IMR-90 (cell line): ENCODE results near the gene USH2A. TPM values are rescaled to one million over a fixed set of nuclear protein-coding genes. Genes with fewer than 3 reads are reported as not detected.

ENCODE experiments used
- ATAC-seq: fragments of 200-7000 bp; cut with Tn5 transposase; 2 replicates; pipeline ENCODE4 v1.9.1; 2020; ENCODE audit warnings: low read depth, mild to moderate bottlenecking, moderate library complexity
- BruUV-seq: library from RNA; stranded (reverse); fragments of 400-500 nt; replicated peaks from 2 replicates; lab custom pipeline; 2021; lab: Mats Ljungman, UMichigan
- CTCF ChIA-PET: fragments of 300-600 bp; formaldehyde crosslinking; extraction: SDS; loops from one replicate; lab custom pipeline; 2021; ENCODE audit warnings: antibody characterized with exemption; lab: Yijun Ruan, JAX
- POLR2A ChIA-PET: fragments of 300-600 bp; sonication (Branson Sonifier 250); formaldehyde crosslinking; loops from one replicate; lab custom pipeline; 2022; ENCODE audit warnings: antibody characterized with exemption; ENCODE audit not compliant: unreplicated experiment; lab: Charles Lee
- DNase-seq: peaks from one replicate; pipeline ENCODE4 v3.0.0; 2013
- H2AFZ ChIP-seq: replicated peaks from 2 replicates; pipeline ENCODE3; 2013; ENCODE audit warnings: low read length, mild to moderate bottlenecking; ENCODE audit not compliant: poor library complexity
- H2AK5ac ChIP-seq: 2 replicates; pipeline ENCODE4 v1.6.1; 2013; ENCODE audit warnings: low read depth, low read length, inconsistent platforms
- H2AK9ac ChIP-seq: replicated peaks from 2 replicates; pipeline ENCODE3; 2013; ENCODE audit warnings: mild to moderate bottlenecking, low read depth, low read length, moderate library complexity; ENCODE audit not compliant: poor library complexity
- H2BK120ac ChIP-seq: 2 replicates; pipeline ENCODE4 v1.6.1; 2013; ENCODE audit warnings: low read depth, low read length, inconsistent platforms
- H2BK15ac ChIP-seq: 3 replicates; pipeline ENCODE4 v1.6.1; 2013; ENCODE audit warnings: low read depth, low read length, inconsistent platforms
- H2BK20ac ChIP-seq: 2 replicates; pipeline ENCODE4 v1.6.1; 2013; ENCODE audit warnings: low read depth, mild to moderate bottlenecking, inconsistent platforms, low read length, moderate library complexity
- H2BK5ac ChIP-seq: 2 replicates; pipeline ENCODE4 v1.6.1; 2013; ENCODE audit warnings: mild to moderate bottlenecking, low read depth, low read length, inconsistent platforms; ENCODE audit not compliant: poor library complexity, severe bottlenecking
- H3K14ac ChIP-seq: replicated peaks from 2 replicates; pipeline ENCODE4 v1.6.1; 2013; ENCODE audit warnings: low read depth, low read length, inconsistent platforms
- H3K18ac ChIP-seq: 2 replicates; pipeline ENCODE4 v1.6.1; 2013; ENCODE audit warnings: low read depth, low read length, control low read depth
- H3K23ac ChIP-seq: 2 replicates; pipeline ENCODE4 v1.6.1; 2013; ENCODE audit warnings: low read depth, low read length, inconsistent platforms
- H3K27ac ChIP-seq: 2 replicates; pipeline ENCODE4 v1.5.1; 2013; ENCODE audit warnings: mild to moderate bottlenecking, control low read depth, low read length; ENCODE audit not compliant: insufficient read depth
- H3K27me3 ChIP-seq: 2 replicates; pipeline ENCODE4 v1.6.1; 2013; ENCODE audit warnings: low read length; ENCODE audit not compliant: control insufficient read depth, insufficient read depth
- H3K36me3 ChIP-seq: 2 replicates; pipeline ENCODE4 v1.6.1; 2013; ENCODE audit warnings: low read length, mixed read lengths; ENCODE audit not compliant: control insufficient read depth, insufficient read depth
- H3K4ac ChIP-seq: 2 replicates; pipeline ENCODE4 v1.6.1; 2013; ENCODE audit warnings: low read depth, low read length, inconsistent platforms
- H3K4me1 ChIP-seq: 2 replicates; pipeline ENCODE4 v1.6.1; 2013; ENCODE audit warnings: low read length, mixed read lengths; ENCODE audit not compliant: control insufficient read depth, insufficient read depth
- H3K4me2 ChIP-seq: 2 replicates; pipeline ENCODE4 v1.6.1; 2013; ENCODE audit warnings: low read depth, mild to moderate bottlenecking, control low read depth, low read length, moderate library complexity
- H3K4me3 ChIP-seq: 2 replicates; pipeline ENCODE4 v1.5.1; 2013; ENCODE audit warnings: low read depth, mild to moderate bottlenecking, control low read depth, low read length, moderate library complexity; ENCODE audit not compliant: insufficient read depth
- H3K56ac ChIP-seq: 2 replicates; pipeline ENCODE4 v1.6.1; 2013; ENCODE audit warnings: low read length, inconsistent platforms; ENCODE audit not compliant: insufficient read depth; ENCODE audit errors: extremely low read depth
- H3K79me1 ChIP-seq, 2 experiments: 2 replicates each; pipeline ENCODE4 v1.6.1; 2013; ENCODE audit warnings: low read length in 2 of 2, inconsistent platforms in 1 of 2, low read depth in 1 of 2
- H3K9ac ChIP-seq: 2 replicates; pipeline ENCODE4 v1.6.1; 2013; ENCODE audit warnings: low read depth, low read length, control low read depth
- H3K9me1 ChIP-seq: 2 replicates; pipeline ENCODE4 v1.6.1; 2013; ENCODE audit warnings: low read length, inconsistent platforms; ENCODE audit not compliant: insufficient read depth
- H3K9me3 ChIP-seq: 2 replicates; pipeline ENCODE4 v1.6.1; 2013; ENCODE audit warnings: low read length; ENCODE audit not compliant: control insufficient read depth, insufficient read depth
- H4K20me1 ChIP-seq: 2 replicates; pipeline ENCODE4 v1.6.1; 2013; ENCODE audit warnings: low read length, inconsistent platforms; ENCODE audit not compliant: insufficient read depth
- H4K5ac ChIP-seq: 2 replicates; pipeline ENCODE4 v1.6.1; 2013; ENCODE audit warnings: mild to moderate bottlenecking, low read depth, low read length, control low read depth
- H4K8ac ChIP-seq, 2 experiments: 2 replicates each; pipeline ENCODE4 v1.6.1; 2013; ENCODE audit warnings: low read depth in 2 of 2, low read length in 2 of 2, control low read depth in 1 of 2, inconsistent platforms in 1 of 2
- H4K91ac ChIP-seq: 2 replicates; pipeline ENCODE4 v1.6.1; 2013; ENCODE audit warnings: low read depth, low read length, inconsistent platforms; ENCODE audit not compliant: insufficient read depth
- BHLHE40 ChIP-seq: fragments of 150-350 bp; IDR thresholded peaks from 2 replicates; pipeline ENCODE4 v1.6.1; 2016; ENCODE audit warnings: mild to moderate bottlenecking, low read depth, low read length
- CHD1 ChIP-seq: IDR thresholded peaks from 2 replicates; pipeline ENCODE4 v1.6.1; 2012; ENCODE audit warnings: low read depth, low read length, improper control_type of control experiment
- CTCF ChIP-seq: conservative IDR thresholded peaks from 2 replicates; pipeline ENCODE4 v1.5.1; 2012; ENCODE audit warnings: mild to moderate bottlenecking, low read depth, low read length, improper control_type of control experiment
- FOS ChIP-seq: fragments of 150-350 bp; IDR thresholded peaks from 2 replicates; pipeline ENCODE4 v1.6.1; 2016; ENCODE audit warnings: low read depth, low read length
- MAFK ChIP-seq: IDR thresholded peaks from 2 replicates; pipeline ENCODE4 v1.6.1; 2012; ENCODE audit warnings: low read depth, low read length, improper control_type of control experiment
- POLR2A ChIP-seq: IDR thresholded peaks from 2 replicates; pipeline ENCODE4 v1.6.1; 2012; ENCODE audit warnings: mild to moderate bottlenecking, low read depth, low read length
- RAD21 ChIP-seq: IDR thresholded peaks from 2 replicates; pipeline ENCODE4 v1.6.1; 2012; ENCODE audit warnings: low read length, improper control_type of control experiment
- RCOR1 ChIP-seq: IDR thresholded peaks from 2 replicates; pipeline ENCODE4 v1.6.1; 2012; ENCODE audit warnings: mild to moderate bottlenecking, low read length, improper control_type of control experiment; ENCODE audit not compliant: insufficient replicate concordance
- USF2 ChIP-seq: fragments of 150-350 bp; IDR thresholded peaks from 2 replicates; pipeline ENCODE4 v1.6.1; 2017; ENCODE audit warnings: mild to moderate bottlenecking, antibody characterized with exemption, low read length, low read depth
- WGBS, 2 experiments: methylation state at CpG; one replicate each; pipeline versions ENCODE4 v1.1.5 to v1.1.7; 2013; ENCODE audit warnings: missing lambda C conversion rate in 2 of 2; ENCODE audit not compliant: insufficient read length in 1 of 2; ENCODE audit errors: extremely low coverage in 2 of 2; 5-methylcytosine and 5-hydroxymethylcytosine counted together
- dilution Hi-C: fragments of 300-500 bp; cut with HindIII; formaldehyde crosslinking; loops from one replicate; pipeline ENCODE4 v1.14.3; 2018; ENCODE audit warnings: low sequenced_read_pairs; ENCODE audit not compliant: unreplicated experiment
- in situ Hi-C: fragments of 300-500 bp; cut with MboI; formaldehyde crosslinking; loops from 3 replicates; pipeline ENCODE4 v1.14.3; 2019; ENCODE audit warnings: low sequenced_read_pairs, inconsistent platforms, mixed read lengths
- intact Hi-C: fragments of 100-400 bp; cut with micrococcal nuclease; formaldehyde crosslinking; loops from 2 replicates; pipeline ENCODE4 v1.10.0; 2022
- polyA plus RNA-seq, 3 experiments: library from polyadenylated mRNA; depleted of rRNA; stranded (reverse); fragments of >200 nt; gene quantifications; 2 replicates each; pipeline ENCODE4 v1.2.3, GENCODE V29; 2012; ENCODE audit warnings: low replicate concordance in 1 of 3
- total RNA-seq: library from RNA; depleted of rRNA; stranded (reverse); fragments of >200 nt; gene quantifications from 2 replicates; pipeline ENCODE4 v1.2.3, GENCODE V29; 2012

Gene USH2A
- total and polyA plus RNA-seq, 2 of the 4 experiments (the other 2 are of a cell fraction), result under 0.01 to 0.02 TPM

- Histone ChIP-seq H2BK120ac (no peak overlapping the region), H3K4ac (no peak overlapping the region), H2AK5ac (no peak overlapping the region), H2AK9ac (no peak overlapping the region), H4K8ac (no peak overlapping the region), H2BK20ac (no peak overlapping the region), H3K27me3 (no peaks in the 10 kb centered on the region), H3K4me3 (no peak overlapping the region), H3K9me3 (no peaks in the 10 kb centered on the region), H3K9ac (no peak overlapping the region), H2AFZ (no peak overlapping the region), H3K36me3 (no peaks in the 10 kb centered on the region), H3K79me1 (no peaks in the 10 kb centered on the region), H3K18ac (no peak overlapping the region), H2BK15ac (no peak overlapping the region), H3K9me1 (no peaks in the 10 kb centered on the region), H4K20me1 (no peaks in the 10 kb centered on the region), H3K23ac (no peak overlapping the region), H2BK5ac (no peak overlapping the region), H3K4me2 (no peak overlapping the region), H3K56ac (no peak overlapping the region), H3K4me1 (peaks cover 2% of the 10 kb centered on the region; the same call in 1 of the 2 replicates), H4K91ac (no peak overlapping the region), H3K27ac (no peak overlapping the region), H3K14ac (no peak overlapping the region), H4K5ac (no peak overlapping the region)
- dilution Hi-C loops (no loop called here), in situ Hi-C loops (no loop called here), intact Hi-C loops (no loop called here)
- CTCF ChIA-PET, result interaction anchor here (1.5 kb wide), 1 partner anchor 12 kb away, joined by 4 read pairs; no protein-coding TSS in a partner anchor
- WGBS, 2 experiments, result no CpG with 5 or more reads among the region's 9 CpGs
- no TSS peak for BruUV-seq
- TF ChIP-seq FOS (no peak), USF2 (no peak), CTCF (no peak), CHD1 (no peak), MAFK (no peak), RAD21 (no peak), POLR2A (no peak), BHLHE40 (no peak), RCOR1 (no peak)
- ATAC-seq (no peak), DNase-seq (no peak)
- POLR2A ChIA-PET, result no interaction called here
These were observed 772.6 kb downstream of the USH2A start for GRCh38 chr1:215650446-215651149.
